GM18868 (cell line): ENCODE data around the gene FIBP.
A peak's percentile ranks its signal among the peaks of the same experiment; 100 is the strongest.

Source experiments
- ATAC-seq: cut with Tn5 transposase; IDR thresholded peaks from one replicate; pipeline ENCODE4 v1.9.1; 2021; ENCODE audit warnings: mild to moderate bottlenecking, moderate library complexity; ENCODE audit not compliant: unreplicated experiment

Gene FIBP

DNA sequence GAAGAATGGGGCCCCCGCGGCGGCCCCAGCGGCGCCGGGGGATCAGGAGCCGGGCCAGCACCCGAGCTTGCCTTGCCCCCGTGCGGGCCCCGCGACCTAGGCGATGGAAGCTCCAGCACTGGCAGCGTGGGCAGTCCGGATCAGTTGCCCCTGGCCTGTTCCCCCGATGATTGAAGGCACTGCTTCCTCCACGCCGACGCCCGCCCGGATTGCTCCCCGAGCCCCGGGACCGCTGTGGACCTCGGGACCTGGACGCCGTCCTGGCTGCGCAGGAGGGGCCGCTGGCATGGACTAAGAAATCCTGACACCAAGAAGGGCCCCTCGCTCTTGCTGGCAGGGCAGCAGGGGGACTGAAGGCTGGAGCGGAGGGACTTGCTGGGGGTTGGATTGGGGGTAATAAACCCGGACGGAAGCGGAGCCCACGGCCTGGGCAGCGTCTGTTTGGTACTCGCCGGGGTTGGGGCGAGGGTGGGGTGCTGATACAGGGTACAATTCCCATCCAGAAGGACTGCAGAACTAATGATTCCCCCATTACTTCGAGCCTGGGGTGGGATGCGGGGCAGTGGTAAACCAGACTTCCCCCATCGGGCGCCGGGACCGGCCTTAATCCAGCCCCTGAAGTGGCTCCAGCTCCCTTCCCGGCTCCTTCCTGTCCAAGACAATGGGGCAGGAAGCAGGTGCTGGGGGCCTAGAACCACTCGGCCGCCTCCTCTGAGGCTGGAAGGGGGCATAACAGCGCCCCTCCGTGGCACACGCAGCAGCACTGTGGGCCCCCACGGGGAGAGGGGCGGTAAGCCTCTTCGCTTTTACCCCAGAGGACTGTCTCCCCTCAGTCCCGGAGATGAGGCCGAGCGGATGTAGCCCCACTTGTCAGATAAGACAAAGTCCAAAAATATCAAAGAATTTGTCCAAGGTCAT, 3.2 kb upstream of the FIBP start:
- ATAC-seq, result no peak

DNA sequence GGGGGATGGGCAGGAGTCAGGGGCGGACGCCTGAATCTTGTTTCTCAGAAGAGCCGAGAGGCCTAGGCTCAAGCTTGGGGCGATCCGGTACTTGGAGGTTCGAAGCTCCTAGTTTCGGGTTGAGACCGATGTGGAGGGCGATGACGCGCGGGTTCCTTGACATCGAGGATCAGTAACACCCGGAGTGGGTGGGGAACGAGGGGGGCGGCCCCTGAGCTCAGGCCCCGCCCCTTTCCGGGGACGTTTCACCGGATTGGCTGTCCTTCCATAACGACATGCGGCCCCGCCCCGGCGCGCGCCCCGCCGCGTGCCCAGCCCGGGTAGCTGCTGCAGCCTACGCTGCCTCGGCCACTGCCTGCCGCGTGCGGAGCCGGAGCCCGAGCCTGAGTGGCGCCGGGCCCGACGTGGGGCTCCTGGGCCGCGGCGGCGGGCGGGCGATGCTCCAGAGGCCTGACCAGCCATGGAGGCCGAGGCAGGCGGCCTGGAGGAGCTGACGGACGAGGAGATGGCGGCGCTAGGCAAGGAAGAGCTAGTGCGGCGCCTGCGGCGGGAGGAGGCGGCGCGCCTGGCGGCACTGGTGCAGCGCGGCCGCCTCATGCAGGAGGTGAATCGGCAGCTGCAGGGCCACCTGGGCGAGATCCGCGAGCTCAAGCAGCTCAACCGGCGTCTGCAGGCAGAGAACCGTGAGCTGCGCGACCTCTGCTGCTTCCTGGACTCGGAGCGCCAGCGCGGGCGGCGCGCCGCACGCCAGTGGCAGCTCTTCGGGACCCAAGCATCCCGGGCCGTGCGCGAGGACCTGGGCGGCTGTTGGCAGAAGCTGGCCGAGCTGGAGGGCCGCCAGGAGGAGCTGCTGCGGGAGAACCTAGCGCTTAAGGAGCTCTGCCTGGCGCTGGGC, 2.3 kb upstream of the FIBP start, which contains the start of gene CCDC85B:
Gene CCDC85B, plus strand, starts transcription at position 350 of the 895 bp plus-strand sequence. Its CDS starts 111 bp downstream, at position 461.
- ATAC-seq, result peak; percentile 54

DNA sequence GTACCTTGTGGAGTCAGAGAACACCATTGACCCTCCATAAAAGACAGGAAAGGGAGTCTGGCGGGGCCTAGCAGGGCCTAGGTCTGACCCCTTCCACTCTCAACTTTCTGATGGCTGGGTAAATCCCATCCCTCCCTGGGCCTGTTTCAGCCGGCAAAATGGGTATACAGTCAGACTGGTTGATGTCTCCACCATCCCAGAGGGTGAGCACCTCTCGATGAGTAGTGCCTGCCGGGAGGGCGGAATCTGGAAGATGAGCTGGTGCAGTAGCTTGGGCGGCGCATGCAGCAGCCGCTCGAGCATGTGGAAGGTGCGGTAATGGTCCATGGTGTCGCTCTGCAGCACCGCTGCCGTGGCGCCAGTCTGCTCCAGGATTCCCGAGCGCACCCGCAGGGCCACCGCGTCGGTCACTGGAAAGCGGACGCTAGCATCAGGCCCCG, 528 bp downstream of the FIBP start:
- no peak for ATAC-seq

DNA sequence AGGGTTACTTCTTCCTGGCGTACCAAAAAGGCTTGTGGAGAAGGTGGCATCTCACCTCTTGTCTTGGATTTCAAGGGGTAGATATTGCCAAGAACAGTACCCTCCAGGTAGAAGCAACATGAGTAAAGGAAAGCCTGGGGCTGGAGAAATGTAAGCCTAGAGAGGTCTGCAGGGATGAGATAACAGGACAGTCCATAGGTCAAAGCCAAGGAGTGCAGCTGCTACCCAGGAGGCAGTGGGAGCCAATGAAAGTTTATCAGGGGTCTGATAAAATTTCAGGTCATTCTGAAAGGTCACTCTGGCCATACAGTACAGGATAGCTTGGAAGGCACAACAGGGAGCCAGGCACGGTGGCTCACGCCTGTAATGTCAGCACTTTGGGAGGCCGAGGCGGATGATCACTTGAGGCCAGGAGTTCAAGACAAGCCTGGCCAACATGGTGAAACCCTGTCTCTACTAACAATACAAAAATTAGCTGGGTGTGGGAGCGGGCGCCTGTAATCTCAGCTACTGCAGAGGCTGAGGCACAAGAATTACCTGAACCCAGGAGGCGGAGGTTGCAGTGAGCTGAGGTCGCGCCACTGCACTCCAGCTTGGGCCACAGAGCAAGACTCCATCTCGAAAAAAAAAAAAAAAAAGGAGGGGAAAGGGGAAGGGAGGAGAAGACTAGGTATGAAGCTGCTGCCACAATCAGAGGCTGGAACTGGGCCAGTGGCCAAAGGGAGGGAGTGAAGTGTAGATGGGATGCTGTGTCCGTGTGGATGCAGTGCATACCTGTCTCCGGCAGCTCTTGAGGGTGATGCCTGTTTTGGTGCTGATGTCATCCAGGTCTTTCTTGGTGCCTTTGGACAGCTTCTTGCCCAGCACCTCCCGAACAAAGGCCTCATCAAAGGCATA, 1.2 kb downstream of the FIBP start:
- no peak for ATAC-seq

DNA sequence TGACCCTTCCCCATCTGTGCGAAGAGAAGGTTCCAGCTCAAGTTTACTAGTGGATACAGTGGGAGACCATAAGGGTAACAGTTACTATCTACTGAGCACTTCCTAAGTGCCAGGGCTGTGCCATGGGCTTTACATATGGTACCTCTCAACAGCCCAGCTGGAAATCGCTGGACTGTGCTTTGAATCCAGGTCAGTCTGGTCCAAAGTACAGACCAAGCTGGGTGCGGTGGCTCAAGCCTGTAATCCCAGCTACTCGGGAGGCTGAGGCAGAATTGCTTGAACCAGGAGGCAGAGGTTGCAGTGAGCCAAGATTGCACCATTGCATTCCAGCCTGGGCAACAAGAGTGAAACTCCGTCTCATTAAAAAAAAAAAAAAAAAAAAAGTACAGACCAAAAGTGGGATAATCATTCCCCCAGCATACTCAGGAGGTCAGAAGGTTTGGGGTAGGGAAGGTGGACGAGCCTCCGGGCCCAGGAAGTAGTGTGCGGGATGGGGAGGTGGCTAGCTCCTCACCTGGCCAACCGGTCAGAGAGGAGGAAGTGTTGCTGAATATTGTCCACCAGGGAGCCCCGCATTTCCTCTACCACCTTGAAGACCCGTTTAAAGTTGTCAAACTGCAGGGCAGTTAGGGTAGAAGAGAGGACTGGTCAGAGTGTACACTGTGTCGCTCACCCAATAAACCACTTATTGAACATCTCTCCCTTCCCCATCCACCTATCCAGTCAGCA, 2.3 kb downstream of the FIBP start:
- no peak for ATAC-seq

DNA sequence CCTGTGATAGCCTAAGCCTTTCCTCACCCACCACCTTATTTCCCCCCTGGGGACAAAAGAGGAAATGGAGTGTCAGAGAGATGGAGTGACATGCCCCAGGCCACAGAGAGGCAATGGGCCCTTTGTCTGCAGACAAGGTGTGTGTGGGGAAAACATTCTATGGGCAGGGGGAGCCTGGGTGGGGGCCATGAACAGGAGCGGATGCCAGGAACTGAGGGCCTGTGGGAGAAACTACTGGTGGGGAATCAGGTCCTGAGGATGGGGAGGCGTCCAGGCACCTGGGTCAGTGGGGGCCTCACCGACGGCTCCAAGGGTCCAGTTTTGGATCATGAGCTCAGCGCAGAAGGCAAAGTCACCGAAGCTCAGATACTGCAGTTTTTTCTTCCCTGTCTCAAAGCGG, 3.0 kb downstream of the FIBP start:
- no peak for ATAC-seq

DNA sequence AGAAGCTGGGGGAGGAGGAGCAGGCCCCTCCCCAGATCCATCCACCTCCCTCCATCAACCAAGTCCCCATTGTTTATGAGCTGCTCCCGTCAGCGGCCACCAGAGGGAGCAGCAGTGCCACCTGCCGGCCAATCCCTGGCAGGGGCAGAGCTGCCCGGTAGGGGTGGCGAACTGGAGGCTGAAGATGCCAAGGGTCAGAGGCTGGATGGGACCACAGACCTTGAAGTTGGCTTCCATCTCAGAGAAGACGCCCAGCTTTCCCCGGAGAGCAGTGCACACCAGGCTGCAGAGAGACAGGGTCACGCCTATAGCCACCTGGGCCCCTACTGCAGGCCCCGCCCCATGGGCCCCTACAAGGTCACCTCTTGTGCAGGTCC, 3.6 kb downstream of the FIBP start:
- ATAC-seq, result no peak

DNA sequence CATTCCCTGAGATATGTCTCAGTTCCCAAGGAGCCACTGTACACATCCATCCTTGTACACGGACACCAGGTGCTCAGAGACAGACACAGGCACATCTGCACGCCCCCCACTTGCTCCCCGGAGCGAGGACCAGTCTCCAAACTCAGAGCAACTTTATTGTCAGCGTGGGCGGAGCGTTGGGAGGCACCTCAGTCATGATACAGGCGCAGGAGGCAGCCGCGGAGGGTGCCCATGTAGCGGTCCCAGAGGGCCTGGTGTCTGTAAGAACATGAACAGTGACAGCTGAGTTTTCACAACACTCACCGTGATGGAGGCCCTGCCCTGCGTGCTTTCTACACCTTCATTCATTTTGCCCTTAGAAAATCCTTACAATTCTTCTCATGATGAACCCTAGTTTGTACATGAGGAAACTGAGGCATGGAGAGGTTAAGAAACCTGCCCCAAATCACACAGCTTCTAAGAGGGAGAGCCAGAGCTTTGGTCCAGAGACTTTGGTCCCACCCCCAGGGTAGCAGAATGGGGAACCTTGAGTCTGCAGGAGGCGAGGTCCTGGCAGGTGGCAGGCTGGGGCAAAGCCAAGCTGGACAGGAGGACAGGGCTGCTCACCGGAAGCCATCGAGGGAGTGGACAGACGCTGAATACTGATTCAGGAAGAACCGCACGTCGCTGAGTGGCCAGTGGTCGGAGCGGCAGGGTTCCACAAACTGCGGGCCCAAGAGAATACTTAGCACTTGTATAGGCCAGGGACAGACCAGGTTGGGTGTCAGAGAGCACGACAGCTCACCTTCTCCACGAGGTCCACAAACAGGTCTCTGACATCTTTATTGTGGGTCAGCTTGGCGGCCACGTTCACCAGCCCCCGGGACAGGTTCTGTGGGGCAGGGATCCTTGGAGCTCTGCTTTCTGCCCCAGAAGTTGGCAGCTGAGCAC, 4.2 kb downstream of the FIBP start:
- no peak for ATAC-seq

DNA sequence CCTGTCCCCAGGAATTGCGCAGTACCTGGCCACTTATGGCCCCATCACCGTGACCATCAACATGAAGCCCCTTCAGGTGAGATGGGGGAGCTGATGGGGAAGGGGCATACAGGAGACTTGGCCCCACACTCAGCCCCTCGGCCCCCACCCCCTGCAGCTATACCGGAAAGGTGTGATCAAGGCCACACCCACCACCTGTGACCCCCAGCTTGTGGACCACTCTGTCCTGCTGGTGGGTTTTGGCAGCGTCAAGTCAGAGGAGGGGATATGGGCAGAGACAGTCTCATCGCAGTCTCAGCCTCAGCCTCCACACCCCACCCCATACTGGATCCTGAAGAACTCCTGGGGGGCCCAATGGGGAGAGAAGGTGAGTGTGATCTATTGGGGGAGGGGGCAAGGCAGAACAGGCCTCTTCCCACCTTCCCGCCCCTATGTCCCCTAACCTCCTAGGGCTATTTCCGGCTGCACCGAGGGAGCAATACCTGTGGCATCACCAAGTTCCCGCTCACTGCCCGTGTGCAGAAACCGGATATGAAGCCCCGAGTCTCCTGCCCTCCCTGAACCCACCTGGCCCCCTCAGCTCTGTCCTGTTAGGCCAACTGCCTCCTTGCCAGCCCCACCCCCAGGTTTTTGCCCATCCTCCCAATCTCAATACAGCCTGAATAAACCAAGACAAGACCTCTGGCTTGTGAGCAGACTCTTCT, 5.1 kb downstream of the FIBP start:
- ATAC-seq, result no peak

DNA sequence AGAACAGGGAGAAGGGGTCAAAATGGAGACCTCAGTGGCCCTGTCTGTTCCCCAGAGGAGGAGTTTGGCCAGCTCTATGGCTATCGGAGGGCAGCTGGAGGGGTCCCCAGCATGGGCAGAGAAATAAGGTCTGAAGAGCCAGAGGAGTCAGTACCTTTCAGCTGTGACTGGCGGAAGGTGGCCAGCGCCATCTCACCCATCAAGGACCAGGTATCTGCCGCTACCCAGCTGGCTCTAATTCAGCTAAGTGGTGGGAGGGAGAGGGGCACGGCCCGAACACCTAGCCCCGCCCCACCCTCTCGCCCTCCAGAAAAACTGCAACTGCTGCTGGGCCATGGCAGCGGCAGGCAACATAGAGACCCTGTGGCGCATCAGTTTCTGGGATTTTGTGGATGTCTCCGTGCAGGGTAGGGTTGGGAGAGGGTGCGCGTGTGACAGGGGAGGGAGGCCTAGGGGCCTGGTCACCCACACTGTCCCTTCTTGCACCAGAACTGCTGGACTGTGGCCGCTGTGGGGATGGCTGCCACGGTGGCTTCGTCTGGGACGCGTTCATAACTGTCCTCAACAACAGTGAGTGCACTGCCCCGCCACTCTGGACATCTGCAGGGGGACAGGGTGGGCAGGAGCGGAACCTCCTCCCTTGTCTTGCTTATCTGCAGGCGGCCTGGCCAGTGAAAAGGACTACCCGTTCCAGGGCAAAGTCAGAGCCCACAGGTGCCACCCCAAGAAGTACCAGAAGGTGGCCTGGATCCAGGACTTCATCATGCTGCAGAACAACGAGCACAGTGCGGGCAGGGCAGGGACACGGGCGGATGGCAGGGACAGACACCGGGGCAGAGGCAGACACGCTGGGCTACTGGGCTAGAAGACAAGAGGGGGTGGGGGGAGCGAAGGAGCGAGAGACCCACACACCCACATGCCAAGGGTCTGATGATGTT, 5.9 kb downstream of the FIBP start:
- ATAC-seq, result no peak

DNA sequence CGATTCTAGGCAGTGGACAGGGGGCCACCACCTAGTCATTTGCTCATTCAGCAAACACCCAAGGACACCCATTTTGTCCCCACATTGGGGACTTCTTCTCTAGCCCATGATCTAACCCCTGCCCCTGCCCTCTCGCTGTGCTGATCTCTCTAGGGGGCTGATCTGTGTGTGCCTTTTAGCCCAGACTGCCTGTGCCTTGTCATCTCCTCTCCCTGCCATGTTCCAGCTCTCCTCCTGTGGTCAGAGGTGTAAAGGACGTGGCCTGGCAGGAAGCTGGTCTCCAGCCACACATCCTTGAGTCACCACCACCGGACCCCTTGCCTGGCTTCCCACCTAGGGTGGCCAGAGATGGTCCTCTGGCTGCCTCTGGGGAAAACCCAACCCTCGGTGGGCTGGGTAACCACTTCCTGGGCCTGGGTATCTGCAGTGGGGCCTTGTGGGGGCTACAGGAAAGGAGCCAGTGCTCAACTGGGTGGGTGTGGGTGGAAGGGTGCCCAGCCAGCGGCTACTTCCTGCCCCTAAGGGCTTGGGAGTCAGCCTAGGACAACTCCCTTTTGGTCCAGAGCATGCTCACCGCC, 7.3 kb downstream of the FIBP start:
- ATAC-seq, result no peak

DNA sequence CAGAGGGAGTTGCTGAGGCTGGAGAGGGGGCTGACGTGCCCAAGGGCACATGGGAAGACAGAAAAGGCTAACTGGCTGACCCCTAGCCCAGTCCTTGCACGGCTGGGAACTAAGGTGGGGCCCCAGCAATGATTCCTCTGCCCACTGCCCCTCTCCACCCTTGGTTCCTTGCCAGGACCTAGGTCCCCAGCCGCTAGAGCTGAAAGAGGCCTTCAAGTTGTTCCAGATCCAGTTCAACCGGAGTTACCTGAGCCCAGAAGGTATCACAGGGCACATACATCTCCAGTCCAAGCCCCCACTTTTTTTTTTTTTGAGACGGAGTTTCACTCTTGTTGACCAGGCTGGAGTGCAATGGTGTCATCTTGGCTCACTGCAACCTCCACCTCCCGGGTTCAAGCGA, 8.2 kb downstream of the FIBP start:
- ATAC-seq, result no peak

DNA sequence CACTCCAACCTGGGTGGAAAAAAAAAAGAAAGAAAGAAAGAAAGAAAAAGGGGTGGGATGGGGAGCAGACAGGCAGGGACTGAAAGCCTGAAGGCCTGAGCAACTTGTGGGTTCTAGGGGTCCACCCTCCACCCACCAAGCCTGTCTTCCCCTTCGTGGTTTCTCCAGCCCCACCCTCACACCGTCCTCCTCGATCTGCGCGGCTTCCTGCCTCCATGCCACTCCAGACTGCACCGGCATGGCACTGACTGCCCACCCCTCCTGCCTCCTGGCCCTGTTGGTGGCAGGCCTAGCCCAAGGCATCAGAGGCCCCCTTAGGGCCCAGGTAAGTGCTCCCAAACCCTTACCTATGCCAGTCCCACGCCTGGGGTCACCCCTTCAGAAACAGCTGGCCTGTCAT, 8.7 kb downstream of the FIBP start, which contains the start of gene CTSW:
Gene CTSW, plus strand, starts transcription at position 221 of the 400 bp plus-strand sequence. Its CDS starts 18 bp downstream, at position 239.
- no peak for ATAC-seq

DNA sequence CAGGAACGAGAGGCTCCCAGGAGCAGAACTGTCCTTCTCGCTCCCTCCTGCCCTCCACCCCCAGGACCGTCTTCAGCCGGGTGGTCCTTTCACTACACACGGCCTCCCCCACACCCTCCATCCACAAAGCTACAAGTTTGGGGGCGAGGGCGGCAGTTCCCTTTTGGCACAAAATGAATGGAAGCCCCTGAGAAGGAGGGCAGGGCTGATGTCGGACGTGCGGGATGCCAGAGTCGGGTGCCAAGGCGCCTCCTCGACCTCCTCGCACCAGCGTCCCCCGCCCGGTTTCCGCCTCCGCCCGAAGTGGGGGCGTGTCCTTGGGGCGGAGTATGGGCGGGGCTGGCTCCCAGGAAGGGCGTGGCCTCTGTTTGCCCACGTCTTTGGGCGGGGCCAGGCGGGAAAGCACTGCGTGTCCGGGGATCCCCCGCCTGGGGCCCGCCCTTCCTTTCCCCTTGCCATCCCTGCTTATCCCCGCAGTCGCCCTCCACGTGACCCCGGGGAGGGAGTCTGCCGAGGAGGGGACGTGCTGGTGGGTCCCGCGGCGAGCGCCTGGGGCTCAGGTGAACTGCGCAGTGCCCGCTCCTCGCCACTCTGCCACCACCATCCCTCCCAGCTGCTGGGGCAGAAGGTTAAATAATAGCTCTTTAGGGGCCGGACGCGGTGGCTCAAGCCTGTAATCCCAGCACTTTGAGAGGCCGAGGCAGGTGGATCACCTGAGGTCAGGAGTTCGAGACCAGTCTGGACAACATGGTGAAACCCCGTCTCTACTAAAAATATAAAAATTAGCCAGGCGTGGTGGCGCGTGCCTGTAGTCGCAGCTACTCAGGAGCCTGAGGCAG, 14.7 kb downstream of the FIBP start:
- peak; percentile 76 for ATAC-seq

DNA sequence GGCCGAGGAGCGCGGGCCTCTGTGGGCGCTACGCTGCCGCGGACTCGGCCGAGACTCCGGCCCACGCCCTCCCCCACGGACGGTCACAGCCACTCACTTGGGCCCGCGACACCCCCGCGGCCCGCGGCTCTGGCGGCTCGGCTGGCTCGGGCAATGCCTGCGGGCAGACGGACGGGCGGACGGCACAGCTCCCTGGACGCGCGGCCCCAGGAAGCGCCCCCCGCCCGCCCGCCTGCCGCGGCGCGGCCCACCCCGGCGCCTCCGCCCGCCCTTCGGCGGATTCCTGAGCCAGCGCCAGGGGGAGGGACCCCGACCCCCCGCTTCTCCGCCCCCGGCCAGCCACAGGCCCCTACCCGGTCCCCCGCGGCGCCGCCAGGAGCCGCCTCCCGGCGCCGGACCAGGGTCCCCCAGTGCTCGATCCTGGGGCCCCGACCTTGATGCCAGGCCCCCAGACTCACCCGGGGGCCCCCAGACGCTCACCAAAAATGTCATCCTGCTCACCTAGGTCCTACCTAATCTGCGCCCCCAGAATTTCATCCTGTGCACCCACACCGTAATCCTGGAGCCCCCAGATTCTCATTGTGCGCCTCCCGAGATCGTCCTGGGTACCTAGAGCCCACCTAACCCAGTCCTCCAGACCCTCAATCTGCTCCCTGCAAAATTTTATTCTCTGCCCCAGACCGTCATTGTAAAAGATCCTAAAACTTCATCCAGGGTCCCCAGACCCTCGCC, 15.5 kb downstream of the FIBP start, which contains the start of gene EFEMP2:
Gene EFEMP2, minus strand, starts transcription at position 215 of the 732 bp plus-strand sequence. CDS start 446 bp downstream, outside the sequence.
- no peak for ATAC-seq
